PFSK-1 (cell line): ENCODE data around the gene BCAS3.

Experiments
- FOXP2 ChIP-seq: optimal IDR thresholded peaks from 2 replicates; pipeline ENCODE3; 2011; ENCODE audit warnings: borderline replicate concordance, control low read depth, inconsistent platforms; ENCODE audit not compliant: insufficient read depth; ENCODE audit errors: extremely low read length, extremely low read depth
- POLR2AphosphoS5 ChIP-seq: IDR thresholded peaks from 2 replicates; pipeline ENCODE4 v1.6.1; 2012; ENCODE audit warnings: low read depth, mild to moderate bottlenecking, control low read depth, low read length, moderate library complexity
- SIN3A ChIP-seq: IDR thresholded peaks from 2 replicates; pipeline ENCODE4 v1.6.1; 2012; ENCODE audit warnings: mild to moderate bottlenecking, low read length, moderate library complexity, borderline replicate concordance; ENCODE audit not compliant: insufficient read depth
- TAF1 ChIP-seq: IDR thresholded peaks from 2 replicates; pipeline ENCODE4 v1.6.1; 2012; ENCODE audit warnings: low read length, control low read depth, borderline replicate concordance; ENCODE audit not compliant: insufficient read depth
- TF ChIP-seq, protein P1 (sequence below), 2 experiments: IDR thresholded peaks; 2 replicates each; pipeline versions ENCODE4 v1.6.1 to v1.8.0; 2011 to 2012; ENCODE audit warnings: low read depth in 2 of 2, low read length in 2 of 2, control low read depth in 1 of 2, inconsistent platforms in 1 of 2, mild to moderate bottlenecking in 1 of 2, moderate library complexity in 1 of 2; ENCODE audit not compliant: insufficient read depth in 1 of 2

Gene BCAS3

DNA sequence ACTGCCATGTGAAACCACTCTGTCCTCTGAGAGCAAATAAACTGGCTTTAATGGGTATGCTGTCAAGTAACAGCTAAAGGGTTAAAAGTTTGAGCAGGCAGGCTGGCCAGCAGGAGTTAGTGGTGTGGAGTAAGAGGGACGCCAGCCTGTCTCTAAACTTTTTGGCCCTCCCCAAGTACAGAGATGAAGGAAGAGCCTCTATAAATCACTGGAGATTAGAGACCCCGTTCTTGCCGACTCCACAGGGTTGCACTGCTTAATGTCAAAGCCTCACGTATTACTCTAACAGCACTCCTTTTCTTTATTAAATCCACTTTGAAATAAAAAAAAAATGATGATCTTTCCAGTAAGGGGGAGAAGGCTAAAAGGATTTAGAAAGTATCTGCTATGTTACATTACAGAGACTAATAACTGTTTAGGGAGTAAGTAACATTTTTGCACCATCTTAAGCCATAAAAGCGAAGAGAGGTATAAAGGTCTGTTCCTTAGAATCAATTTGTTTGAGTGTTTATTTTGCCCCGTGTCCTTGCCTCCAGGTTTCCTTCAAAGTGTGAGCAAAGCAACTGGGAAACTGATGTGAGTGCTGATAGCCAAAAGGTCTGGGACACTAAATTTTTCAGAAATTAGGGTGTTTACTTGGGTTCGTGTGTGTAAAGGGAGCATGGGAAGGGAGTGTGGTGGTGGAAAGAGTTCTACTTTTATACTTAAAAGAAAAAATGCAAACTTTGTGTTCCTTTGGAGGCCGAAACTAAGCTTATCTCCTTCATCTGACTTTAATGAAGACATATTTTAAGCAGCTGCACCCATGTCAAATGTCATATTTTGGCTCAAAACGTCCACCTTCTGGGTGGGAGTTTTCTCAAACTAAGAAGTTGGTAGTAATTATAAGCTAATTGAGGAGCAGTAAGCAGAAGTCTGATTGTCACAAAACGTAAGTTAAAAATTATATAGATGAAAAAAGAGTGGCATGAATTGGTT, 612.0 kb downstream of the BCAS3 start:
- no peak for TF ChIP-seq FOXP2
- no peak for TF ChIP-seq POLR2AphosphoS5
- no peak for TF ChIP-seq SIN3A
- TF ChIP-seq, protein P1, sequence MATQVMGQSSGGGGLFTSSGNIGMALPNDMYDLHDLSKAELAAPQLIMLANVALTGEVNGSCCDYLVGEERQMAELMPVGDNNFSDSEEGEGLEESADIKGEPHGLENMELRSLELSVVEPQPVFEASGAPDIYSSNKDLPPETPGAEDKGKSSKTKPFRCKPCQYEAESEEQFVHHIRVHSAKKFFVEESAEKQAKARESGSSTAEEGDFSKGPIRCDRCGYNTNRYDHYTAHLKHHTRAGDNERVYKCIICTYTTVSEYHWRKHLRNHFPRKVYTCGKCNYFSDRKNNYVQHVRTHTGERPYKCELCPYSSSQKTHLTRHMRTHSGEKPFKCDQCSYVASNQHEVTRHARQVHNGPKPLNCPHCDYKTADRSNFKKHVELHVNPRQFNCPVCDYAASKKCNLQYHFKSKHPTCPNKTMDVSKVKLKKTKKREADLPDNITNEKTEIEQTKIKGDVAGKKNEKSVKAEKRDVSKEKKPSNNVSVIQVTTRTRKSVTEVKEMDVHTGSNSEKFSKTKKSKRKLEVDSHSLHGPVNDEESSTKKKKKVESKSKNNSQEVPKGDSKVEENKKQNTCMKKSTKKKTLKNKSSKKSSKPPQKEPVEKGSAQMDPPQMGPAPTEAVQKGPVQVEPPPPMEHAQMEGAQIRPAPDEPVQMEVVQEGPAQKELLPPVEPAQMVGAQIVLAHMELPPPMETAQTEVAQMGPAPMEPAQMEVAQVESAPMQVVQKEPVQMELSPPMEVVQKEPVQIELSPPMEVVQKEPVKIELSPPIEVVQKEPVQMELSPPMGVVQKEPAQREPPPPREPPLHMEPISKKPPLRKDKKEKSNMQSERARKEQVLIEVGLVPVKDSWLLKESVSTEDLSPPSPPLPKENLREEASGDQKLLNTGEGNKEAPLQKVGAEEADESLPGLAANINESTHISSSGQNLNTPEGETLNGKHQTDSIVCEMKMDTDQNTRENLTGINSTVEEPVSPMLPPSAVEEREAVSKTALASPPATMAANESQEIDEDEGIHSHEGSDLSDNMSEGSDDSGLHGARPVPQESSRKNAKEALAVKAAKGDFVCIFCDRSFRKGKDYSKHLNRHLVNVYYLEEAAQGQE (IDR thresholded peaks at IDR 0.05; ENCODE audit: insufficient read depth in 1 of 2, low read depth in 2 of 2, low read length in 2 of 2) = no peak

DNA sequence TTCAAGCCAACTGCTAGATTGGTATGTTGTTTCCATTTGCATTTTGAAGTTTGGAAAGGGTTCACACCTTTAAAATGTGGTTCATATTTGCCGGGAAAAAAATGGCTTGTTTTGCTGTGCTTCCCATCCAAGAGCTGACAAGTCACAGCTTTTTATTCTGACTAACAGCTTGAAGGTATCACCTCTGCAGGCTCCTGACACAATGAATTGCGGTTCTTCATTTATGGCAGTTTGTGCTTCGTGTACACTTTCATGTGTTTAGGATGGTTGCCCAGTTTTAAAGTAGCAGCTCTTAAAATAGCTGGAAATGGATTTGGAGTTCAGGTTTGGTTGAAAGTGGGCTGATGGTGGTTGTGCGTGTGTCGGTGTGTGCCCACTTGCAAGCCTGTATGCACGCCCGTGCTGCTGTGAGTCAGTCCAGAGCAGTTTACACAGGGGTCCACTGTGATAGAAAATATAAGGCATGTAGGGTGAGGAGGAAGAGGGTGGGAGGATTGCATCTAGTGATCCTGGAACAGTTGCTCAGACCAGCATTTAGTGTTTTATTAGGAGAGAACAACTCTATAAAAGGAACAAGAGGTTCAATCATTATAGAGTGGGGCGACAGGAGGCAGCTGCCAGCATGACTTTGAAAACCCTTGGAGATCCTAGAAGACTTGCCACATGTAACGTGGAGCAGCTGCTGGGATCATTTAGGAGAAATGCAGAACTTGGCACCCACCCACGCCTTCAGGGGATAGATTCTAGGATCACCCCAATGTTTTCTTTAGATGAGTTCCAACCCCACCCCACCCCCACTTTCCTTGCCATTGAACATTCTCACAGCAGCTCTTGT, 614.0 kb downstream of the BCAS3 start:
- TF ChIP-seq, protein P1 (IDR thresholded peaks at IDR 0.05; ENCODE audit: insufficient read depth in 1 of 2, low read depth in 2 of 2, low read length in 2 of 2) = no peak
- TF ChIP-seq TAF1 = no peak
- TF ChIP-seq POLR2AphosphoS5 = no peak
- no peak for TF ChIP-seq SIN3A
- no peak for TF ChIP-seq FOXP2

DNA sequence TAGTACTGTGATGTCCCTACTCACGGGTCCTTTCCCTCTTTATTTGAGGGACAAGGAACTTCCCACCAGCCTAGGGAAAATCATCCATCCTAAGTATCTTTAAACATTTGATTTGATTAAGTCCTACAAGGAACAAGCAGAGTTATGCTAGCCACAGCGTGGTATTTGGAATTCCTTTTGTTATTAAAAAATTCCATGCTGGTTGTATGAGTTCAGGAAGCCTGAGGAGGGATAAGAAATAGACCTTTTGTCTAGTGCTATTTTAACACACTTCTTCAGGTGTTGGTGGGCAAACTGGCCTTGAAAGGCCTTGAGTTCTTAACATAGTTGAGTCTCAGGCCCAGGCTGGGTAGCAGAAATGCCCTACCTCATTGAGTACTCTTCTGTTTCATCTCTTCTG, 616.6 kb downstream of the BCAS3 start:
- TF ChIP-seq, protein P1 (IDR thresholded peaks at IDR 0.05; ENCODE audit: insufficient read depth in 1 of 2, low read depth in 2 of 2, low read length in 2 of 2) = no peak
- TF ChIP-seq SIN3A = no peak
- no peak for TF ChIP-seq POLR2AphosphoS5

DNA sequence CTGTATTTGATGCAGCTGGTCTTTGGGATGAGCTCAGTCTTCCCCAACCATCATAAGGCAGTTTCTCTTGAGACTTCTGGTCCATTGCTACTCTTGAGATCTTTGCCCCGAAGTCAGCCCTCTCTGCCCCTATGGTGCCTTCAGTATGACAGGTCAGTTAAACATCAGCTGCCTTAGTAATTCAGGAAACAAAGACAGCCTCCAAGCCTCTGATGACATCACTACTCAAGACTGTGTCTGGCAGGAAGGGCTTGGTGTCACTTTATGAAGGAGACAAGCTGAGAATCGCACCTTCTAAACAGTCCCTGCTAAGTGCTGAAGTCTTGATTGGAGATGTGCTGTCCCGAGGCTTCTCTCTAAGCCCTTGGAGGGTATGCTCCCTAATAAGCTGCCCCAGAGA, 617.1 kb downstream of the BCAS3 start:
- TF ChIP-seq SIN3A (no peak), POLR2AphosphoS5 (no peak), FOXP2 (no peak), TAF1 (no peak)
- TF ChIP-seq, protein P1 (IDR thresholded peaks at IDR 0.05; ENCODE audit: insufficient read depth in 1 of 2, low read depth in 2 of 2, low read length in 2 of 2) = no peak
